Mammary epithelial cell (primary cell): ENCODE measurements around the gene FPGS.

Experiments used
- EZH2 ChIP-seq: IDR thresholded peaks from 2 replicates; pipeline ENCODE4 v1.6.1; 2012; ENCODE audit warnings: low read length, inconsistent platforms, borderline replicate concordance
- TF ChIP-seq, protein P1 (sequence below), 2 donors: IDR thresholded peaks in 1 of 2; conservative IDR thresholded peaks in 1 of 2; 2 replicates each; pipeline ENCODE4 v1.5.1; 2011 to 2012; ENCODE audit warnings: inconsistent platforms in 2 of 2, low read length in 2 of 2, mild to moderate bottlenecking in 2 of 2, control low read depth in 1 of 2, low read depth in 1 of 2; ENCODE audit not compliant: insufficient read depth in 1 of 2; ENCODE audit errors: extremely low read depth in 1 of 2

DNA sequence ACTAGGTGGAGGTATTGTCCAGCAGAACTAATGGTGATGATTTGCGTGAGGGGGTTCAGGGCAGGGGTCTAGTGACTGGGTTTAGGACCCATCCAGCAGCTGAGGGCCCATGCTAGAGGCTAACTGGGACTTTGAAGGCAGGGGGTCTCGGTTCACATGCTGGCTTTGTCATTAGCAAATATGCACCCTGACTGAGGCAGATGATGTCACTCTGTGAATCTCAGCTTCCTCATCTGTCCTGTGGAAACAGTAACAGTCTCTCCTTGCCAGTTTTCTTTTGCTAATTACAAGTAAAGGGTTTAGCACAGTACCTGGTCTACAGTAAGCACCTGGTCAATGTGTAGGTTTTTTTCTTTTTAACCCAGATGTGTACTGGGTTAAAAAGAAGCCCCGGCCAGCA is 29.4 kb upstream of the FPGS start:
- TF ChIP-seq, protein P1, sequence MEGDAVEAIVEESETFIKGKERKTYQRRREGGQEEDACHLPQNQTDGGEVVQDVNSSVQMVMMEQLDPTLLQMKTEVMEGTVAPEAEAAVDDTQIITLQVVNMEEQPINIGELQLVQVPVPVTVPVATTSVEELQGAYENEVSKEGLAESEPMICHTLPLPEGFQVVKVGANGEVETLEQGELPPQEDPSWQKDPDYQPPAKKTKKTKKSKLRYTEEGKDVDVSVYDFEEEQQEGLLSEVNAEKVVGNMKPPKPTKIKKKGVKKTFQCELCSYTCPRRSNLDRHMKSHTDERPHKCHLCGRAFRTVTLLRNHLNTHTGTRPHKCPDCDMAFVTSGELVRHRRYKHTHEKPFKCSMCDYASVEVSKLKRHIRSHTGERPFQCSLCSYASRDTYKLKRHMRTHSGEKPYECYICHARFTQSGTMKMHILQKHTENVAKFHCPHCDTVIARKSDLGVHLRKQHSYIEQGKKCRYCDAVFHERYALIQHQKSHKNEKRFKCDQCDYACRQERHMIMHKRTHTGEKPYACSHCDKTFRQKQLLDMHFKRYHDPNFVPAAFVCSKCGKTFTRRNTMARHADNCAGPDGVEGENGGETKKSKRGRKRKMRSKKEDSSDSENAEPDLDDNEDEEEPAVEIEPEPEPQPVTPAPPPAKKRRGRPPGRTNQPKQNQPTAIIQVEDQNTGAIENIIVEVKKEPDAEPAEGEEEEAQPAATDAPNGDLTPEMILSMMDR (conservative IDR thresholded peaks at IDR 0.05 in 1 of 2, IDR thresholded peaks at IDR 0.05 in 1 of 2; ENCODE audit: extremely low read depth in 1 of 2, insufficient read depth in 1 of 2, low read depth in 1 of 2, low read length in 2 of 2), result no peak
- no peak for TF ChIP-seq EZH2
